BLaER1 (cell line): ENCODE measurements around the gene USH2A.

Source experiments
- H3K27ac ChIP-seq: shearing (Covaris generic); formaldehyde crosslinking; 2 replicates; pipeline ENCODE4 v1.8.1; 2022
- H3K27me3 ChIP-seq: shearing (Covaris generic); formaldehyde crosslinking; 2 replicates; pipeline ENCODE4 v1.8.1; 2022
- H3K36me3 ChIP-seq: shearing (Covaris generic); formaldehyde crosslinking; 2 replicates; pipeline ENCODE4 v1.8.1; 2022
- H3K4me1 ChIP-seq: shearing (Covaris generic); formaldehyde crosslinking; 2 replicates; pipeline ENCODE4 v1.8.1; 2022
- H3K4me2 ChIP-seq: shearing (Covaris generic); formaldehyde crosslinking; 2 replicates; pipeline ENCODE4 v1.8.1; 2022
- H3K4me3 ChIP-seq: shearing (Covaris generic); formaldehyde crosslinking; 2 replicates; pipeline ENCODE4 v1.8.1; 2022
- H3K9ac ChIP-seq: shearing (Covaris generic); formaldehyde crosslinking; 2 replicates; pipeline ENCODE4 v1.8.1; 2022
- H3K9me3 ChIP-seq: shearing (Covaris generic); formaldehyde crosslinking; 2 replicates; pipeline ENCODE4 v1.8.1; 2022
- H4K20me1 ChIP-seq: shearing (Covaris generic); formaldehyde crosslinking; 2 replicates; pipeline ENCODE4 v1.8.1; 2022
- Cebpa-rat ChIP-seq: shearing (Covaris generic); IDR thresholded peaks from 2 replicates; pipeline ENCODE4 v1.8.1; 2022

The USH2A gene

GRCh38 chr1:215682232-215682631 is 741.0 kb downstream of the USH2A start:
- Histone ChIP-seq H3K27ac (no peak overlapping the region), H3K27me3 (no peaks in the 10 kb centered on the region), H3K9me3 (no peaks in the 10 kb centered on the region), H3K4me3 (no peak overlapping the region), H3K4me2 (no peak overlapping the region), H3K4me1 (no peaks in the 10 kb centered on the region), H3K36me3 (no peaks in the 10 kb centered on the region), H4K20me1 (no peaks in the 10 kb centered on the region), H3K9ac (no peak overlapping the region)
- TF ChIP-seq Cebpa-rat, result no peak

GRCh38 chr1:215681041-215681440 is 742.2 kb downstream of the USH2A start:
- no peaks in the 10 kb centered on the region for H4K20me1 ChIP-seq
- TF ChIP-seq Cebpa-rat, result no peak
- H3K9ac ChIP-seq, result no peak overlapping the region
- no peak overlapping the region for H3K4me3 ChIP-seq
- no peak overlapping the region for H3K27ac ChIP-seq
- no peaks in the 10 kb centered on the region for H3K36me3 ChIP-seq
- H3K4me2 ChIP-seq, result no peak overlapping the region
- H3K9me3 ChIP-seq, result no peaks in the 10 kb centered on the region
- H3K27me3 ChIP-seq, result no peaks in the 10 kb centered on the region
- no peaks in the 10 kb centered on the region for H3K4me1 ChIP-seq

DNA sequence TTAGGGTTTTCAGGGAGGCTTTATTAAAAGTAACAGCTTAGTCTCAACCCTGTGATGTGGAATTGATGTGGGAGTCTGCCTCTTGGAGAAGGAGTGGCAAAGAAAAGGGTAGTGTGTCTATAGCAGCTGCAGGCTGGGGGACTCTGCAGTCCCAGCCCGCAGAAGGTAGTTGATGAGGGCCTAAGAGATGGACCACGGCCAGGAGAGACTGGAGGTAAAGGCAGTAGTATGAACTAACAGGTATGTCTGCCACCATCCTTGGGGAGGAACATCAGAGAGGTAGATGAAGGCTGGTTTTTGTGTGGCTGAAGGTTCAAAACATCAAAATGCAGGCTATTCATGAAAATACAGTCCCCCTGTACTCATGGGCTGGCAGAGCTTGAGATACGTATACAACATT is 744.0 kb downstream of the USH2A start:
- no peak overlapping the region for H3K9ac ChIP-seq

DNA sequence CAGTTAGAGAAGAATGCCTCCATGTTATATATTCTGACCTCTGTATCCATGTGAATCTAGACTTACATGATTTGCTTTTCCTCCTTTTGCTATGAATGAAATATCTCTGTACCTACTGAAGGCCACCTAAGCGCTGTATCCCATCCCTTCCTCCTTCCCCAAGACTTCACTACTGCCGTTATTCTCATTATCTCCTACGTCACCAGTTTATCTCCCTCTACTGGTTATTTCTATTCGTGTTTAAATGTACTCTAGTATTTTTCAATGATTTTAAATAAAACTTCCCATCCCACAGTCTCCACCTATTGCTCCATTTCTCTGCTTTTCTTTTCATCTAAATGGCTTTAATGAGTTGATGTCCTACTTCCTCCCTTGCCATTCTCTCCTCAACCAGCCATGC is 746.1 kb downstream of the USH2A start:
- TF ChIP-seq Cebpa-rat, result no peak
- H3K4me3 ChIP-seq, result no peak overlapping the region
- no peaks in the 10 kb centered on the region for H3K27me3 ChIP-seq
- no peaks in the 10 kb centered on the region for H3K4me1 ChIP-seq
- H3K9me3 ChIP-seq, result no peaks in the 10 kb centered on the region
- no peaks in the 10 kb centered on the region for H3K36me3 ChIP-seq
- no peak overlapping the region for H3K27ac ChIP-seq
- no peak overlapping the region for H3K4me2 ChIP-seq
- H3K9ac ChIP-seq, result no peak overlapping the region
- no peaks in the 10 kb centered on the region for H4K20me1 ChIP-seq

More for the DNA sequence above, 744.0 kb downstream of the USH2A start:
- no peaks in the 10 kb centered on the region for H3K36me3 ChIP-seq
- no peaks in the 10 kb centered on the region for H4K20me1 ChIP-seq
- H3K27ac ChIP-seq, result no peak overlapping the region
- TF ChIP-seq Cebpa-rat, result no peak
- H3K27me3 ChIP-seq, result no peaks in the 10 kb centered on the region
- H3K4me2 ChIP-seq, result no peak overlapping the region
- H3K4me1 ChIP-seq, result no peaks in the 10 kb centered on the region
- H3K4me3 ChIP-seq, result no peak overlapping the region
- no peaks in the 10 kb centered on the region for H3K9me3 ChIP-seq

DNA sequence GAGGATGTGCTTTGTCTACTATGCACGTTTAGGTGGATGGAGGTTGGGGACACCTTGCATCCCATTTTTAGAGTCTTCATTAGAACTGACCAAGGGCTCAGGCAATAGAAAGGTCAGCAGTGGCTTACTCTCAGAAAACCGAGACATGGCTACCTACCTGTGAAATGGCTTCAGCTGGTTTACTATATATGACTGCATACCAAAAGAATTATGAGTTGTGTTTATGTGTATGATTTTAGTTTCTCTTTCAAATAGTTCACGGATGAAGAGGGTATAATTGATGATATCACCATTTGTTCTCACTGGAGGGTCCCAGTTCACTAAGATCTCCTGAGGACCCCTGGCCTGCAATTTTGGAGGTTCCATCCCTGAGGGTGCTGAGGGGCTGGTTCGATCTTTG is 749.3 kb downstream of the USH2A start:
- no peaks in the 10 kb centered on the region for H4K20me1 ChIP-seq
- H3K9me3 ChIP-seq, result no peaks in the 10 kb centered on the region
- H3K36me3 ChIP-seq, result no peaks in the 10 kb centered on the region
- H3K27ac ChIP-seq, result no peak overlapping the region
- no peak overlapping the region for H3K4me3 ChIP-seq
- no peak overlapping the region for H3K4me2 ChIP-seq
- H3K9ac ChIP-seq, result no peak overlapping the region
- no peaks in the 10 kb centered on the region for H3K27me3 ChIP-seq
- peaks cover 6% of the 10 kb centered on the region for H3K4me1 ChIP-seq
- TF ChIP-seq Cebpa-rat, result no peak

DNA sequence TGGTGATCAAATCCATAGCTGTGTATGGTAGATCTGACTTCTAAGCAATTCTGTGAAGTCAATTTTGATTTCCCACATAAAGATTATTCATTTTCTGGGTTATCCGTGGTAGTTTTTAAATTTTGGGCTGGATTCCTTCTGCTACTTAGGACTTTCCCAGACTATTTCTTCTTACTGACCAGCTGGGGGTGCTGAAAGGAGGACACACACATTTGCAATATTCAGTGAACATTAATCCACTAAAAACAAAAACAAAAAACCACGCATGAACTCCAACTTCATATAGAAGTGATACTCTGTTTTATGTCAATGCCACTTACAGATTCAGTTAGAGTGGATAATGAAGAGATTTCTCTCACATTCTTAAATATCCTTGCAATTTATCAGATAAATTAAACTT is 750.8 kb downstream of the USH2A start:
- H4K20me1 ChIP-seq, result no peaks in the 10 kb centered on the region
- no peak overlapping the region for H3K27ac ChIP-seq
- H3K9ac ChIP-seq, result no peak overlapping the region
- no peak for TF ChIP-seq Cebpa-rat
- no peak overlapping the region for H3K4me3 ChIP-seq
- peaks cover 6% of the 10 kb centered on the region for H3K4me1 ChIP-seq
- H3K9me3 ChIP-seq, result no peaks in the 10 kb centered on the region
- H3K36me3 ChIP-seq, result no peaks in the 10 kb centered on the region
- H3K4me2 ChIP-seq, result no peak overlapping the region
- H3K27me3 ChIP-seq, result no peaks in the 10 kb centered on the region

DNA sequence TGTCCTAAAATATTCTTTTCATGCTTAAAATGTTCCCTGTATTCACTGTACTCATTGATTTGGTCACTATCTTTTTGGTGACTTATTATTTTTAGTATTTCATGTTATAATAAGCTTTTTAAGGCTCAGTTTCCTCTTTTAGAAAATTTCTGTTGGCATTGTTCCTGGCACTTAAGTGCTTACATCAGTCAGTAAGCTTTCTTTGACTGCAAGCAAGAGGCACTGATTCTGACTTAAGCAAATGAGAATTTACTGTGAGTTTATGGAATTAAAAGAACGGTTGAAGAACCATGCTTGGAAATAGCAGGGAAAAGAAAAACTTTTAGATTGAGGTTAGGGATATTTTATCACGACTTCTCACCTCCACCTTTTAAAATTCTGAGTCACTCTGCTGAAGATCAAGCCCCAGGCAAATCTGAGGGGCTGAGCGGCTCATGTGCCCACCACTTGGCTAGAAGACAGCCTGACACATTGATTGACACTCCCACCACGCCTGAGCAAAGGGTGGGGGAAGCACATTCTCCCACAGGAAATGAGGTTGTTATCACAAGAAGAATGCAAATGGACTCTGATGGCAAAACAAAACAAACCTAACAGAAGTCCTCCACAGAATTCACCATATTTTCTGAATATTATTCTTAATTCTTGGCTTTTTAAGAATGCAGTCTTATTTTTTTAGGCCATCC is 753.3 kb downstream of the USH2A start:
- Histone ChIP-seq H3K9me3 (no peaks in the 10 kb centered on the region), H3K27ac (no peak overlapping the region), H3K4me2 (0 out of 2 replicates have a peak overlapping the region, but pooled peaks have one; percentile 3), H3K9ac (no peak overlapping the region), H4K20me1 (no peaks in the 10 kb centered on the region), H3K4me1 (peaks cover 6% of the 10 kb centered on the region), H3K4me3 (no peak overlapping the region), H3K27me3 (no peaks in the 10 kb centered on the region), H3K36me3 (no peaks in the 10 kb centered on the region)
- no peak for TF ChIP-seq Cebpa-rat

DNA sequence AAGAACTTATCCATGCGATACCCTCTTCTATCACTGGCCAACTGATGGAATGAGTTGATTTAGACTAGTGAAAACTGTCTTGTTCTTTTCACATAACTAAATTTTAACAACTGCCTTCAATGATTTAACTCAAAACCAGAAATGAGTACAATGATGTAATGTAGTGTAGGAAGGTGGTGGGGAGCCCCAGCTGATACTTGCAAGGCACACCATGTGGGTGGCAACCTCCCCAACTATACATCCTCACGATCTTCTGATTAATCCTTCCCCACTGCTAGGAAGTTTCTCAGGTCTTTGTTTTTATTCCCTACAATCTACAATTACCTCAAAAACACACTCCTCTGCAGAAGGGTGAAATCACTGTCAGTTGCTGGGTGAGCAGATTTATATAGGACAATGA is 755.5 kb downstream of the USH2A start:
- no peaks in the 10 kb centered on the region for H3K36me3 ChIP-seq
- H3K4me1 ChIP-seq, result peaks cover 6% of the 10 kb centered on the region
- H3K4me2 ChIP-seq, result no peak overlapping the region
- no peak overlapping the region for H3K9ac ChIP-seq
- no peak overlapping the region for H3K4me3 ChIP-seq
- TF ChIP-seq Cebpa-rat, result no peak
- H3K9me3 ChIP-seq, result no peaks in the 10 kb centered on the region
- no peak overlapping the region for H3K27ac ChIP-seq
- H4K20me1 ChIP-seq, result no peaks in the 10 kb centered on the region
- no peaks in the 10 kb centered on the region for H3K27me3 ChIP-seq

DNA sequence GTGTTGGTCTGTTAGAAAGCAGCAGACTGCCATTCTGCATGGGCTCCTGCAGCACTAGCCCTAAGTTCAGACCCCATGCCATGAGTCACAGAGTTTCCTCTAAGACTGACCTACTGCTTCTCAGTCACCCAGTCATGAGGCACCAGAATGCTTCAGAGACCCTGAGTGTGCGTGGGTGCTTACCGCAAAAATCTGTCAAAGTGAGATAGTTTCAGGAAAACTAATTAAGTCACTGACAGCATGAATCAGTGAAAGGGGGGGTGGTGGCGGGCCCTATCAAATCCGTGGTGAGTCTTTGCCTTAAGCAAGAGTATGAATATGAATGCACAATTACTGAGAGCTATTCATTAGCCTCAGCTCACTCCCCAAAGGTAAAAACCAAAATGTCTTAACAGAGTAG is 758.0 kb downstream of the USH2A start:
- Histone ChIP-seq H3K27me3 (no peaks in the 10 kb centered on the region), H3K36me3 (no peaks in the 10 kb centered on the region), H3K9ac (no peak overlapping the region), H3K27ac (no peak overlapping the region), H3K4me2 (no peak overlapping the region), H3K4me1 (peaks cover 5% of the 10 kb centered on the region), H4K20me1 (no peaks in the 10 kb centered on the region), H3K9me3 (no peaks in the 10 kb centered on the region), H3K4me3 (no peak overlapping the region)
- TF ChIP-seq Cebpa-rat, result no peak

DNA sequence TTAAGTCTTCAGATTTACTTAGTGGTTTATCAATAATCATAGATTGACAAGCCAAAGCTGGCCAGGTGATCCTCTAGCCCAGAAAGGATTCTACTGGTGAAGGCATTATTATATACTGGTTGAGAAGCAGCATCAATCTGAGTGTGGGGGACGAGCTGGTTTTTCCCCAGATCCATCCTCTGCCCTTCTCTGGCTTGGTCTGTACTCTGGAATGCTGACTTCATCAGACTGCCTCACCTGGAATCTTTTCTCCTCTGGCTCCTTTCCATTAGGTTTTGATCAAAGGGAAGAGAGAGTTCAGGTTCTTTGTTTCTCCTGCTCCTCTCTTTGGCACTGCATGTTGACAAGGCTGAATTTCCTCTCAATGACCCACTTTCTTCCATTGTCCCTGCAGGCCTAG is 762.2 kb downstream of the USH2A start:
- H3K4me3 ChIP-seq, result no peak overlapping the region
- H3K4me1 ChIP-seq, result no peaks in the 10 kb centered on the region
- no peak for TF ChIP-seq Cebpa-rat
- H3K27me3 ChIP-seq, result no peaks in the 10 kb centered on the region
- no peak overlapping the region for H3K27ac ChIP-seq
- no peak overlapping the region for H3K4me2 ChIP-seq
- no peaks in the 10 kb centered on the region for H4K20me1 ChIP-seq
- H3K36me3 ChIP-seq, result no peaks in the 10 kb centered on the region
- H3K9me3 ChIP-seq, result no peaks in the 10 kb centered on the region
- H3K9ac ChIP-seq, result no peak overlapping the region

DNA sequence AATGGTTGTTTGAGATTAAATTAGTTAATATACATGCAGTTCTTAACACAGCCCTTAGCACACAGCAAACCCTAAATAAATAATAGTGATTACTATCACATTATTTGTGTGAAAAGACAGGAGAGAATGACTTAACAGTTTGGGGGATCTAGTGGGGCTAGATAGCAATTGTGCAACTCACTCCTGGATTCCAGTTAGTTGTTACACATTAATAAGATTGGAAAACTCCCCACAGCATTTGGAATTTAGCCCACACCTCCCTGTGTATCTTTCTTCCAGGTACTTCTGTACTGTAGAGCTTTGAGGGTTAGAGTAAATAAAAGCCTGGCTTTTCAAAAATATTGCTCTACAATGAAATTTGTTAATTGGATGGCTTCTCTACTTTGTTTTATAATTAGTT is 763.0 kb downstream of the USH2A start:
- Histone ChIP-seq H3K4me1 (no peaks in the 10 kb centered on the region), H3K27ac (no peak overlapping the region), H3K9ac (no peak overlapping the region), H3K4me2 (no peak overlapping the region), H3K9me3 (no peaks in the 10 kb centered on the region), H4K20me1 (no peaks in the 10 kb centered on the region), H3K4me3 (no peak overlapping the region), H3K27me3 (no peaks in the 10 kb centered on the region), H3K36me3 (no peaks in the 10 kb centered on the region)
- no peak for TF ChIP-seq Cebpa-rat
